HG02642 (cell line): ENCODE measurements around the gene SLC16A8.

Experiments
- ATAC-seq: cut with Tn5 transposase; IDR thresholded peaks from one replicate; pipeline ENCODE4 v1.9.1; 2021; ENCODE audit warnings: mild to moderate bottlenecking; ENCODE audit not compliant: unreplicated experiment, poor library complexity

SLC16A8 gene

GRCh38 chr22:38074181-38075104, 9.5 kb downstream of the SLC16A8 start:
- no peak for ATAC-seq

- ATAC-seq = no peak
Observed at GRCh38 chr22:38073150-38074130, 10.5 kb downstream of the SLC16A8 start.

- no peak for ATAC-seq
Observed at GRCh38 chr22:38072322-38073149, 11.4 kb downstream of the SLC16A8 start.

- ATAC-seq = no peak
Observed at GRCh38 chr22:38071421-38072321, 12.3 kb downstream of the SLC16A8 start.

GRCh38 chr22:38070250-38070921, 13.6 kb downstream of the SLC16A8 start:
- ATAC-seq = no peak

- ATAC-seq = no peak
Observed at GRCh38 chr22:38069372-38070249, 14.4 kb downstream of the SLC16A8 start.

GRCh38 chr22:38068641-38069371, 15.2 kb downstream of the SLC16A8 start:
- ATAC-seq = no peak

GRCh38 chr22:38067761-38068360, 16.1 kb downstream of the SLC16A8 start:
- ATAC-seq = no peak

- no peak for ATAC-seq
Observed at GRCh38 chr22:38067028-38067415, 17.0 kb downstream of the SLC16A8 start.

GRCh38 chr22:38066381-38067027, 17.5 kb downstream of the SLC16A8 start:
- no peak for ATAC-seq

GRCh38 chr22:38065539-38065938, 18.4 kb downstream of the SLC16A8 start:
- no peak for ATAC-seq

- ATAC-seq = no peak
Observed at GRCh38 chr22:38062791-38063190, 21.2 kb downstream of the SLC16A8 start.

- peak; percentile 66 for ATAC-seq
Observed at GRCh38 chr22:38056969-38057891, 26.8 kb downstream of the SLC16A8 start, which contains the start of gene PICK1. Gene PICK1, plus strand, starts transcription at chr22:38057404. Its CDS starts 406 bp downstream, at chr22:38057810.

- ATAC-seq = peak; percentile 59
Observed at GRCh38 chr22:38051900-38052862, 31.8 kb downstream of the SLC16A8 start.
